K562 (cell line): Measurements from ENCODE around the gene TBL1Y. TPM values are rescaled to one million over a fixed set of nuclear protein-coding genes. Genes with fewer than 3 reads are reported as not detected.

ENCODE experiments used
- ATAC-seq: fragments of 200-7000 bp; cut with Tn5 transposase; 3 replicates; pipeline ENCODE4 v1.9.1; 2020; ENCODE audit warnings: moderate library complexity
- BruUV-seq: library from RNA; stranded (reverse); fragments of 400-500 nt; replicated peaks from 2 replicates; lab custom pipeline; 2021; lab: Mats Ljungman, UMichigan
- CTCF ChIA-PET: fragments of 300-600 bp; formaldehyde crosslinking; extraction: SDS; loops from one replicate; lab custom pipeline; 2021; ENCODE audit warnings: low intra/inter-chr PET ratio; lab: Yijun Ruan, JAX
- POLR2A ChIA-PET: fragments of 300-600, 350-650 bp; sonication (Branson Sonifier 250); formaldehyde crosslinking; extraction: SDS; loops from one replicate; lab custom pipeline; 2021; ENCODE audit warnings: antibody characterized with exemption, inconsistent platforms; lab: Yijun Ruan, JAX
- DNase-seq, 4 experiments: peaks; one replicate each; pipeline versions ENCODE4 v3.0.0 to v3.0.0-alpha.2; 2011 to 2018; ENCODE audit warnings: low spot score in 3 of 4, mixed read lengths in 3 of 4; ENCODE audit errors: extremely low read depth in 1 of 4
- FAIRE-seq: peaks from 2 replicates; lab custom pipeline; 2011; peaks lifted over from hg19 to GRCh38; lab: Jason Lieb, UNC
- H2AFZ ChIP-seq: 2 replicates; pipeline ENCODE4 v1.6.0; 2011; ENCODE audit warnings: low read depth, low read length, control low read depth, inconsistent platforms
- H3K27ac ChIP-seq: fragments of 200-600 bp; 3 replicates; pipeline ENCODE4 v1.8.0; 2011; ENCODE audit warnings: low read depth, mild to moderate bottlenecking, control low read depth, inconsistent platforms, low read length, moderate library complexity, mixed read lengths; ENCODE audit errors: extremely low read depth
- H3K27me3 ChIP-seq, 2 experiments: fragments of 300-600 bp in 1 of 2; 2 replicates in 1 of 2; 3 replicates in 1 of 2; pipeline versions ENCODE4 v1.6.0 to v1.8.0; 2011; ENCODE audit warnings: inconsistent platforms in 2 of 2, low read length in 2 of 2, mild to moderate bottlenecking in 1 of 2, mixed read lengths in 1 of 2, moderate library complexity in 1 of 2; ENCODE audit not compliant: control insufficient read depth in 2 of 2, insufficient read depth in 2 of 2
- H3K36me3 ChIP-seq: fragments of 300-600 bp; 3 replicates; pipeline ENCODE4 v1.8.0; 2011; ENCODE audit warnings: mild to moderate bottlenecking, low read length, inconsistent platforms; ENCODE audit not compliant: control insufficient read depth, insufficient read depth
- H3K4me1 ChIP-seq, 2 experiments: fragments of 200-600 bp in 1 of 2; replicated peaks in 1 of 2; 2 replicates in 1 of 2; 3 replicates in 1 of 2; pipeline versions ENCODE4 v1.5.1 to v1.8.0; 2011; ENCODE audit warnings: inconsistent platforms in 2 of 2, low read length in 2 of 2, mild to moderate bottlenecking in 1 of 2, mixed read lengths in 1 of 2, moderate library complexity in 1 of 2; ENCODE audit not compliant: control insufficient read depth in 2 of 2, insufficient read depth in 2 of 2
- H3K4me2 ChIP-seq: 2 replicates; pipeline ENCODE4 v1.6.1; 2011; ENCODE audit warnings: low read length, control low read depth, inconsistent platforms, mixed read lengths; ENCODE audit not compliant: insufficient read depth
- H3K4me3 ChIP-seq: fragments of 200-600 bp; sonication (generic), shearing (Covaris generic); 2 replicates; pipeline ENCODE4 v1.5.1; 2016; ENCODE audit warnings: control low read depth, inconsistent platforms
- H3K79me2 ChIP-seq: fragments of 200-600 bp; 3 replicates; pipeline ENCODE4 v1.8.0; 2011; ENCODE audit warnings: low read length, inconsistent platforms; ENCODE audit not compliant: control insufficient read depth, insufficient read depth
- H3K9ac ChIP-seq, 2 experiments: 2 replicates each; pipeline versions ENCODE4 v1.6.0 to v1.6.1; 2011; ENCODE audit warnings: low read depth in 2 of 2, low read length in 2 of 2, control low read depth in 1 of 2, inconsistent platforms in 1 of 2, mild to moderate bottlenecking in 1 of 2, mixed read lengths in 1 of 2; ENCODE audit not compliant: insufficient read depth in 1 of 2
- H3K9me1 ChIP-seq: one replicate; pipeline ENCODE4 v1.6.0; 2011; ENCODE audit warnings: inconsistent platforms, mild to moderate bottlenecking, low read length, moderate library complexity; ENCODE audit not compliant: control insufficient read depth, insufficient read depth
- H3K9me3 ChIP-seq: replicated peaks from 2 replicates; pipeline ENCODE4 v1.5.1; 2011; ENCODE audit warnings: low read depth, low read length, inconsistent platforms; ENCODE audit not compliant: control insufficient read depth, insufficient read depth
- H4K20me1 ChIP-seq: replicated peaks from 2 replicates; pipeline ENCODE4 v1.6.1; 2011; ENCODE audit warnings: low read length, inconsistent platforms, mixed read lengths; ENCODE audit not compliant: control insufficient read depth, insufficient read depth
- CHCHD3 ChIP-seq: fragments of 250-450 bp; sonication (Bioruptor Pico); IDR thresholded peaks from 2 replicates; pipeline ENCODE4 v2.1.2; 2022; ENCODE audit warnings: mild to moderate bottlenecking
- FOXA1 ChIP-seq: fragments of 450-650 bp; IDR thresholded peaks from 2 replicates; pipeline ENCODE4 v1.6.1; 2016; ENCODE audit warnings: mild to moderate bottlenecking, borderline replicate concordance
- FOXO4 ChIP-seq: fragments of 450-650 bp; formaldehyde crosslinking; IDR thresholded peaks from 2 replicates; pipeline ENCODE4 v1.4.0; 2020; ENCODE audit warnings: mild to moderate bottlenecking, moderate library complexity
- GABPB1 ChIP-seq: sonication (generic); formaldehyde crosslinking; IDR thresholded peaks from 2 replicates; pipeline ENCODE4 v1.8.0; 2022; ENCODE audit warnings: mild to moderate bottlenecking, missing genetic modification reagents
- HNRNPUL1 ChIP-seq: fragments of 200-400 bp; formaldehyde crosslinking; IDR thresholded peaks from 2 replicates; pipeline ENCODE4 v1.6.1; 2017; ENCODE audit warnings: low read length
- MYBL2 ChIP-seq, 2 experiments: fragments of 450-650 bp in 1 of 2; sonication (generic) in 1 of 2; formaldehyde crosslinking in 1 of 2; IDR thresholded peaks; 2 replicates each; pipeline versions ENCODE4 v1.6.1 to v1.8.1; 2017 to 2022; ENCODE audit warnings: borderline replicate concordance in 1 of 2, inconsistent platforms in 1 of 2, low read depth in 1 of 2, mild to moderate bottlenecking in 1 of 2, missing genetic modification reagents in 1 of 2, moderate library complexity in 1 of 2
- NR4A1 ChIP-seq, 2 experiments: fragments of 250-450 bp in 1 of 2; fragments of 450-650 bp in 1 of 2; sonication (Bioruptor Pico) in 1 of 2; IDR thresholded peaks; 2 replicates each; pipeline versions ENCODE4 v1.4.0 to v1.6.1; 2016 to 2020; ENCODE audit warnings: mild to moderate bottlenecking in 2 of 2, missing compliant biosample characterization in 1 of 2, missing genetic modification characterization in 1 of 2, moderate library complexity in 1 of 2
- POLR2AphosphoS5 ChIP-seq: IDR thresholded peaks from 2 replicates; pipeline ENCODE4 v1.6.1; 2011; ENCODE audit warnings: mild to moderate bottlenecking, low read depth, low read length, moderate library complexity; ENCODE audit not compliant: control insufficient read depth, insufficient read depth
- RHOXF2B ChIP-seq: fragments of 250-450 bp; sonication (Bioruptor Pico); conservative IDR thresholded peaks from 2 replicates; pipeline ENCODE4 v1.5.1; 2021
- SNAPC5 ChIP-seq: fragments of 250-450 bp; sonication (Bioruptor Pico); IDR thresholded peaks from 2 replicates; pipeline ENCODE4 v1.8.0; 2021; ENCODE audit warnings: moderate library complexity, mild to moderate bottlenecking, inconsistent platforms
- ZBTB9 ChIP-seq: fragments of 450-650 bp; formaldehyde crosslinking; IDR thresholded peaks from 2 replicates; pipeline ENCODE4 v1.4.0; 2020; ENCODE audit warnings: mild to moderate bottlenecking, moderate library complexity
- ZNF239 ChIP-seq: fragments of 250-450 bp; sonication (Bioruptor Pico); IDR thresholded peaks from 2 replicates; pipeline ENCODE4 v1.4.0; 2020; ENCODE audit warnings: mild to moderate bottlenecking
- ZNF3 ChIP-seq: fragments of 250-450 bp; sonication (Bioruptor Pico); IDR thresholded peaks from 2 replicates; pipeline ENCODE4 v1.5.0; 2021; ENCODE audit warnings: mild to moderate bottlenecking, moderate library complexity
- ZNF586 ChIP-seq: fragments of 450-650 bp; formaldehyde crosslinking; conservative IDR thresholded peaks from 2 replicates; pipeline ENCODE4 v1.4.0; 2020; ENCODE audit warnings: mild to moderate bottlenecking, moderate library complexity
- ZNF75A ChIP-seq: fragments of 450-650 bp; formaldehyde crosslinking; IDR thresholded peaks from 2 replicates; pipeline ENCODE4 v1.4.0; 2020; ENCODE audit warnings: mild to moderate bottlenecking
- WGBS: fragments of 100-300 bp; shearing (Covaris generic); methylation state at CpG from one replicate; pipeline ENCODE4 v1.1.6; 2016; ENCODE audit warnings: low coverage, mixed read lengths; ENCODE audit not compliant: insufficient coverage; ENCODE audit errors: missing lambda C conversion rate; 5-methylcytosine and 5-hydroxymethylcytosine counted together
- in situ Hi-C: fragments of 300-500 bp; cut with MboI; formaldehyde crosslinking; loops from 4 replicates; pipeline ENCODE4 v1.15.0; 2018; ENCODE audit warnings: inconsistent platforms, mixed read lengths
- intact Hi-C: fragments of 100-400 bp; cut with micrococcal nuclease; formaldehyde crosslinking; loops from 2 replicates; pipeline ENCODE4 v1.14.2; 2022
- polyA plus RNA-seq, 8 experiments: library from polyadenylated mRNA; depleted of rRNA in 4 of 8; stranded (reverse) in 5 of 8; unstranded in 3 of 8; fragments of >200 nt; fragmentation: Nextera tagmentation in 2 of 8; fragmentation: Illumina TruSeq in 1 of 8; extraction: Ambion mirVana in 2 of 8; extraction: Trizol in 1 of 8; gene quantifications; 2 replicates each; pipeline versions ENCODE4 v1.2.1 to v1.2.3, GENCODE V29; 2011 to 2014; ENCODE audit warnings: inconsistent platforms in 1 of 8, missing spikeins in 1 of 8
- total RNA-seq, 7 experiments: library from RNA; depleted of rRNA in 6 of 7; stranded (reverse); fragments of >200 nt in 6 of 7; fragmentation: Illumina TruSeq in 2 of 7; extraction: Trizol in 2 of 7; gene quantifications; 2 replicates each; pipeline versions ENCODE4 v1.2.1 to v1.2.3, GENCODE V29; 2011 to 2021; ENCODE audit warnings: low replicate concordance in 1 of 7

Gene TBL1Y
- total and polyA plus RNA-seq, 9 of the 15 experiments (the other 6 are each of a cell fraction or from before 2014, with no cell fraction given) = not detected

- intact Hi-C loops = no loop called here
- ChIA-PET CTCF (no interaction called here), POLR2A (no interaction called here)
- H3K9me3 ChIP-seq = no peaks in the 10 kb centered on the region
- DNase-seq (no peak), FAIRE-seq (no peak), ATAC-seq (no peak)
- H3K9me1 ChIP-seq = no peaks in the 10 kb centered on the region
- BruUV-seq = no TSS peak
- H2AFZ ChIP-seq = no peak overlapping the region
- no peaks in the 10 kb centered on the region for H3K4me1 ChIP-seq
- no CpG with 5 or more reads among the region's 1 CpG for whole genome bisulfite sequencing
- no peak for TF ChIP-seq NR4A1 (CRISPR knock-in tag; IDR thresholded peaks at IDR 0.05)
- no peak for TF ChIP-seq NR4A1 (tag; IDR thresholded peaks at IDR 0.05)
- no peak for TF ChIP-seq MYBL2 (IDR thresholded peaks at IDR 0.05; ENCODE audit: low read depth)
- TF ChIP-seq MYBL2 (CRISPR knock-in tag; IDR thresholded peaks at IDR 0.05; ENCODE audit: borderline replicate concordance) = no peak
- no peak for TF ChIP-seq FOXO4
- no peak for TF ChIP-seq RHOXF2B (CRISPR knock-in tag)
- no peak for TF ChIP-seq ZNF239 (CRISPR knock-in tag)
- no peak for TF ChIP-seq SNAPC5 (CRISPR knock-in tag)
- TF ChIP-seq HNRNPUL1 = no peak
- no peak for TF ChIP-seq POLR2AphosphoS5
- no peak for TF ChIP-seq GABPB1
- TF ChIP-seq CHCHD3 = no peak
- no peak for TF ChIP-seq ZNF75A (CRISPR knock-in tag)
- no peak for TF ChIP-seq FOXA1
- no peak for TF ChIP-seq ZNF3
- no peak for TF ChIP-seq ZBTB9 (CRISPR knock-in tag)
- no peak for TF ChIP-seq ZNF586 (CRISPR knock-in tag)
- H3K4me2 ChIP-seq = no peak overlapping the region
- H3K27me3 ChIP-seq = no peaks in the 10 kb centered on the region
- no peak overlapping the region for H3K4me3 ChIP-seq
- H3K27ac ChIP-seq = no peak overlapping the region
- H3K36me3 ChIP-seq = no peaks in the 10 kb centered on the region
- no peaks in the 10 kb centered on the region for H3K79me2 ChIP-seq
- H3K9ac ChIP-seq = no peak overlapping the region
- no peaks in the 10 kb centered on the region for H4K20me1 ChIP-seq
- in situ Hi-C loops = no loop called here
Observed at GRCh38 chrY:6997503-6998066, 87.1 kb downstream of the TBL1Y start.
